Stomach (tissue), 9 donors: ENCODE results near the gene RCN2. TPM values are rescaled to one million over a fixed set of nuclear protein-coding genes. Genes with fewer than 3 reads are reported as not detected.

Experiments used
- DNase-seq, 2 donors: peaks; one replicate each; pipeline versions ENCODE4 v3.0.0 to v3.0.0-alpha.2; 2013 to 2019
- H3K27ac ChIP-seq, 5 donors: fragments of 200-600 bp in 4 of 5; sonication (generic) in 4 of 5; one replicate each; pipeline ENCODE4 v1.5.1; 2013 to 2019; ENCODE audit warnings: mild to moderate bottlenecking in 1 of 5, moderate library complexity in 1 of 5
- H3K27me3 ChIP-seq, 3 donors: fragments of 200-600 bp; sonication (generic); one replicate each; pipeline ENCODE4 v1.5.1; 2017 to 2019; ENCODE audit warnings: mixed run types in 1 of 3
- H3K36me3 ChIP-seq, 4 donors: fragments of 200-600 bp; sonication (generic); 1 replicate in 3 of 4; 2 replicates in 1 of 4; pipeline ENCODE4 v1.5.1; 2016 to 2019
- H3K4me1 ChIP-seq, 4 donors: fragments of 200-600 bp; sonication (generic); one replicate each; pipeline ENCODE4 v1.5.1; 2016 to 2019
- H3K4me3 ChIP-seq, 4 donors: fragments of 200-600 bp; sonication (generic) in 3 of 4; one replicate each; pipeline ENCODE4 v1.5.1; 2016 to 2019; ENCODE audit warnings: mild to moderate bottlenecking in 1 of 4
- H3K9me3 ChIP-seq, 4 donors: fragments of 200-600 bp; sonication (generic); one replicate each; pipeline ENCODE4 v1.5.1; 2016 to 2019
- EP300 ChIP-seq: sonication (generic); formaldehyde crosslinking; IDR thresholded peaks from one replicate; pipeline ENCODE4 v1.6.1; 2017; ENCODE audit warnings: antibody characterized with exemption
- POLR2A ChIP-seq, 4 donors: fragments of 450-650 bp; IDR thresholded peaks; one replicate each; pipeline ENCODE4 v1.6.1; 2016; ENCODE audit warnings: antibody characterized with exemption in 4 of 4, control low read depth in 2 of 4, mild to moderate bottlenecking in 1 of 4, moderate library complexity in 1 of 4
- POLR2AphosphoS5 ChIP-seq, 3 donors: sonication (generic); formaldehyde crosslinking; IDR thresholded peaks; one replicate each; pipeline ENCODE4 v1.6.1; 2016; ENCODE audit warnings: antibody characterized with exemption in 3 of 3
- WGBS, 5 donors: extraction: QIAGEN DNeasy Blood & Tissue Kit in 3 of 5; methylation state at CpG; one replicate each; pipeline versions ENCODE4 v1.1.5 to v1.1.7; 2013 to 2018; 5-methylcytosine and 5-hydroxymethylcytosine counted together
- intact Hi-C: fragments of 100-400 bp; cut with DNase I; formaldehyde crosslinking; loops from one replicate; pipeline ENCODE4 v1.15.1; 2023; ENCODE audit warnings: low total_unique reads
- polyA plus RNA-seq, 3 donors: library from polyadenylated mRNA; stranded (reverse); fragments of 200-250 nt; gene quantifications; one replicate each; pipeline ENCODE4 v1.2.3, GENCODE V29; 2013
- total RNA-seq, 5 donors: library from RNA; depleted of rRNA; stranded (reverse); fragments of >200 nt; gene quantifications; one replicate each; pipeline versions ENCODE4 v1.1.0 to v1.2.3, GENCODE V29; 2014 to 2016
- TF ChIP-seq, protein P1 (sequence below), 7 experiments: fragments of 450-650 bp in 4 of 7; fragments of 200-600 bp in 3 of 7; sonication (generic) in 3 of 7; IDR thresholded peaks; one replicate each; pipeline ENCODE4 v1.5.1; 2016 to 2019; ENCODE audit warnings: antibody characterized with exemption in 7 of 7, control low read depth in 2 of 7, mild to moderate bottlenecking in 1 of 7
- donor health status: healthy with polysubstance abuse.
- donor health status: Bipolar disorder and iron deficiency.
- donor health status: healthy.

Gene RCN2
- total and polyA plus RNA-seq, 8 donors = 14.0 to 67.2 (median 30.3) TPM

DNA sequence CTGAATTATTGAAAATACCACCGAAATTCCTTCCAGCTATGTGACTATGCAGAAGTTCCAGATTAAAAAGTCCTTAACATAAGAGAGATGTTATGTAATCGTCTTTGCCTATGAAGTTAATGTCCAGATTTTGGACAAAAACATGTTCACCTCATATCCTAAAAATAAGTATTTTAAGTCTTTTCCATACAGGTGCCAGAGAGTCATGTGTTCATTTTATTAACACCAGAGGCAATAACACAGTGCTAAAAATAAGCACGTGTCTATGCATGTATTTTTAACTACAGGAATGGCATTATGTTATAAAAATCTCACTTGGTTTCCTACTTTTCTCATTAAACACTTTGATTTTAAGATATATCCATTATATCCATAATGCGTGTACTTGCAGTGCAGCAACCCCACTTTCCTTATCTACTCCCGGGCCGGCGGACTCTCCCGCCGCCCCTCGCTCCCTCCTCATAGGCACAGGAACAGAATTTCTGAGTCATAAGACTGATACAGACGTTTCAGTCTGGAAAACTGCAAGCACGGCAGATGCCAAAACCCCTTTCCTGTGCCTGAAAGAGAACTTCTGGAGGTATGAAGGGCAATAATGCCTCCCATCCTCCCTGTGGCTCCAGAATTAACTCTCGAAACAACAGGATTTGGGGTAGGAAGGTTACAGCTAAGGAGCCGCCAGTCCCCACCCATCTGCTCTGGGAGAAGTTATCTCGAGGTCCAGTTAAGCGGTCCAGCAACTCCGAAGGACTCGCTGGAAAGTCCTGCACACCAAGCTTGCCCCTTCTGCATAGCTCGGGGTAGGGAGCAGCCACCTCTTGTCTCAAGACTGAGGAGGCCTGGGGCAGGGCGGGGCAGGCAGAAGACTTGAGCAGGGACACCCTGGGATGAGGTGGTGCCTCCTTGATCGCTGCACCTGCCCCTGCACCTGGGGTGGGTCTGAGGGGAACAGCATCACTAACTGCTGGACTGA is 41.1 kb downstream of the RCN2 start:
- H3K9me3 ChIP-seq = no peaks in the 10 kb centered on the region
- no peak for TF ChIP-seq POLR2A (IDR thresholded peaks at IDR 0.05)
- H3K27me3 ChIP-seq = peaks cover 0 to 21% (median 0%) of the 10 kb centered on the region in 3 donors
- DNase-seq = peak in 1 of 2 donors; percentile 50
- H3K4me3 ChIP-seq = peak overlapping the region in 1 of 4 donors; percentile 22
- H3K27ac ChIP-seq = peak overlapping the region in 1 of 5 donors; percentile 15
- H3K36me3 ChIP-seq = no peaks in the 10 kb centered on the region
- intact Hi-C loops = no loop called here
- H3K4me1 ChIP-seq = peaks cover 0 to 13% (median 6%) of the 10 kb centered on the region in 4 donors
- WGBS, 5 donors = 26 to 41% (median 36%) methylated on average over 20 to 21 of the region's 21 CpGs

DNA sequence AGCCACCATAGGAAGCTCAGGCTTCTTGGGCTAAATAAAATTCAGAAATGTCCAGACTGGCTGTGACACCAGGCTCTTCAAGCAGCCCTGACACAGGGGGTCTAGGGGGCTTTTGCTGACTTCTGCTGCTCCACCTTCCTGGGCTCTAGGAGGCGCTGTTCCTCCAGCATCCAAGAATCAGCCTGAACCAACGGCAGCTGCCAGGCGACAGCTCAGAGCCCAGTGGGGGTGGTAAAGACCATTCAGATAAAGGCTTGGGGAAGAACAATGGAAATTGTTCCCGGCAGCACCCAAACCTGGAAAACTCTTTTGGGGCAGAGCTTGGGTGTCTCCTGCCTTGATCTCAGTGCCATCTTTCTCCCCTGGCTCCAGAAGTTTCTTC is 41.8 kb downstream of the RCN2 start:
- Histone ChIP-seq H3K27ac (no peak overlapping the region), H3K36me3 (no peaks in the 10 kb centered on the region), H3K27me3 (peaks cover 0 to 21% (median 0%) of the 10 kb centered on the region in 3 donors), H3K4me3 (no peak overlapping the region), H3K4me1 (peaks cover 0 to 13% (median 6%) of the 10 kb centered on the region in 4 donors), H3K9me3 (no peaks in the 10 kb centered on the region)
- DNase-seq = peak in 1 of 2 donors; percentile 67
- TF ChIP-seq, protein P1, sequence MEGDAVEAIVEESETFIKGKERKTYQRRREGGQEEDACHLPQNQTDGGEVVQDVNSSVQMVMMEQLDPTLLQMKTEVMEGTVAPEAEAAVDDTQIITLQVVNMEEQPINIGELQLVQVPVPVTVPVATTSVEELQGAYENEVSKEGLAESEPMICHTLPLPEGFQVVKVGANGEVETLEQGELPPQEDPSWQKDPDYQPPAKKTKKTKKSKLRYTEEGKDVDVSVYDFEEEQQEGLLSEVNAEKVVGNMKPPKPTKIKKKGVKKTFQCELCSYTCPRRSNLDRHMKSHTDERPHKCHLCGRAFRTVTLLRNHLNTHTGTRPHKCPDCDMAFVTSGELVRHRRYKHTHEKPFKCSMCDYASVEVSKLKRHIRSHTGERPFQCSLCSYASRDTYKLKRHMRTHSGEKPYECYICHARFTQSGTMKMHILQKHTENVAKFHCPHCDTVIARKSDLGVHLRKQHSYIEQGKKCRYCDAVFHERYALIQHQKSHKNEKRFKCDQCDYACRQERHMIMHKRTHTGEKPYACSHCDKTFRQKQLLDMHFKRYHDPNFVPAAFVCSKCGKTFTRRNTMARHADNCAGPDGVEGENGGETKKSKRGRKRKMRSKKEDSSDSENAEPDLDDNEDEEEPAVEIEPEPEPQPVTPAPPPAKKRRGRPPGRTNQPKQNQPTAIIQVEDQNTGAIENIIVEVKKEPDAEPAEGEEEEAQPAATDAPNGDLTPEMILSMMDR (IDR thresholded peaks at IDR 0.05) = peak in 2 of 7 experiments; percentile 19 to 39
- no peak for TF ChIP-seq POLR2AphosphoS5 (IDR thresholded peaks at IDR 0.05)
- intact Hi-C loops = no loop called here
- WGBS, 5 donors = 13 to 25% (median 17%) methylated on average over 4 of the region's 4 CpGs

DNA sequence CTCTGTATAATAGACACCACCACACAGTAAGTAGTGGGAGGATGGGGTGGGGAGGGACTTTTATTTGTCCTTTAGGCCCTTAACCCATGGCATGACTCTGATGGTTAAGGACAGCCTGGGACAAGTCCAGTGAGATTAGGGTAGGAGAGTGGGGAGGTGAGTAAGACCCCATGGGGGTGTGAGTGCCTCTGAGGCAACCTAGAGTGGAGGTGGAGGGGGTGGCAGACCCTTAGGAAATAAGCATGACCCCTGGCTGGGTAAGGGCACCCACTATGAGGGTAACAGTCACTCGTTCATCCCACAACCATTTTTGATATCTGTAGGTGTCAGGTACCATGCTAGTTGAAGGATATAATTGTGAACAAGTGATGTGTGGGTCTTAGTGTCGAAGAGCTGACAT is 42.4 kb downstream of the RCN2 start:
- WGBS, 5 donors = 84 to 93% (median 91%) methylated on average over 2 of the region's 2 CpGs
- TF ChIP-seq, protein P1 (IDR thresholded peaks at IDR 0.05) = no peak
- TF ChIP-seq EP300 (no peak), POLR2A (IDR thresholded peaks at IDR 0.05) (no peak), POLR2AphosphoS5 (IDR thresholded peaks at IDR 0.05) (no peak)
- Histone ChIP-seq H3K36me3 (no peaks in the 10 kb centered on the region), H3K9me3 (no peaks in the 10 kb centered on the region), H3K27me3 (peaks cover 0 to 23% (median 0%) of the 10 kb centered on the region in 3 donors), H3K4me1 (peaks cover 0 to 13% (median 6%) of the 10 kb centered on the region in 4 donors), H3K4me3 (no peak overlapping the region), H3K27ac (no peak overlapping the region)
- intact Hi-C loops = no loop called here
- DNase-seq = no peak

DNA sequence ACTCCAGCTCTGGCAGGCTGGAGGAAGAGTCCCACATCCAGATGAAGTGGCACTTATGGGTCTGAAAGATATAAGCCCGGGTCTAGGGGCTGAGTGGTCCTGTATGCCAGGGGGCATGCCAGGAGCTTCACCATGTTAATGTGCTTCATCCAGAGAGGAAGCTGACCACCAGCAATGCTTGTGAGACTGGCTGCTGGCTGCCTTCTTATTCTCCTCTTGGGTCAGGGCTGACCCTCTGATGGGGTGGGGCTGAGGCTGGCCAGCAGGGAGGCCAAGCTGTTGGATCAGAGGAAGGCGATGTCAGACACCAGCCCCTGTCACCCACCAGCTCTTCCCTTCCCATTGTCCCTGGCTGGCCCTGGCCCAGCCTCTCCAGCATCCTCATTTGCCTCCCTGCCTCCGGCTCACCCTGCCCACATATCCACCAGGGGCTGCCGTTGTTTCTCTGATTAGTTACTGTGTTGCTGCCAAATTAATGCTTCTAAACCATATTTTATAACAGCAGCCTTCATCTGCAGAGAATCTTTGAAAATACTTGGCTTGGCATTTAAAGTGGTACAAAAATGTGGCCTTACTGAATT is 43.0 kb downstream of the RCN2 start:
- 60 to 86% (median 75%) methylated on average over 3 to 4 of the region's 4 CpGs for WGBS, 5 donors
- H3K9me3 ChIP-seq = no peaks in the 10 kb centered on the region
- TF ChIP-seq POLR2A (IDR thresholded peaks at IDR 0.05) = no peak
- TF ChIP-seq, protein P1 (IDR thresholded peaks at IDR 0.05) = no peak
- TF ChIP-seq EP300 = no peak
- TF ChIP-seq POLR2AphosphoS5 (IDR thresholded peaks at IDR 0.05) = no peak
- no peaks in the 10 kb centered on the region for H3K36me3 ChIP-seq
- no peak overlapping the region for H3K4me3 ChIP-seq
- H3K4me1 ChIP-seq = peaks cover 0 to 13% (median 6%) of the 10 kb centered on the region in 4 donors
- no peak overlapping the region for H3K27ac ChIP-seq
- H3K27me3 ChIP-seq = peaks cover 0 to 29% (median 1%) of the 10 kb centered on the region in 3 donors
- DNase-seq = no peak
- intact Hi-C loops = no loop called here
